H1 (cell line): ENCODE data around the gene MARCHF10.

Experiments used
- CEBPB ChIP-seq: IDR thresholded peaks from 2 replicates; pipeline ENCODE4 v1.6.1; 2012; ENCODE audit warnings: low read depth, low read length
- EZH2 ChIP-seq: fragments of 200-600 bp; sonication (generic); IDR thresholded peaks from 2 replicates; pipeline ENCODE4 v1.7.1; 2012; ENCODE audit warnings: low read depth, mild to moderate bottlenecking, moderate library complexity, low read length, inconsistent platforms; ENCODE audit not compliant: severe bottlenecking
- HDAC2 ChIP-seq, 2 experiments: fragments of 300-600 bp in 1 of 2; sonication (generic) in 1 of 2; IDR thresholded peaks; 2 replicates each; pipeline ENCODE4 v1.6.1; 2011 to 2012; ENCODE audit warnings: low read depth in 2 of 2, low read length in 2 of 2, mild to moderate bottlenecking in 2 of 2, moderate library complexity in 2 of 2, borderline replicate concordance in 1 of 2, inconsistent platforms in 1 of 2
- SP1 ChIP-seq: IDR thresholded peaks from 2 replicates; pipeline ENCODE4 v1.6.1; 2011; ENCODE audit warnings: low read depth, low read length
- TF ChIP-seq, protein P1 (sequence below): IDR thresholded peaks from 2 replicates; pipeline ENCODE4 v1.6.1; 2012; ENCODE audit warnings: inconsistent platforms

GRCh38 chr17:62819511-62820221 lies 11.6 kb upstream of the MARCHF10 start:
- TF ChIP-seq HDAC2 (IDR thresholded peaks at IDR 0.05; ENCODE audit: borderline replicate concordance in 1 of 2, low read depth in 2 of 2, low read length in 2 of 2) (no peak), EZH2 (no peak), SP1 (no peak), CEBPB (no peak)
- TF ChIP-seq, protein P1, sequence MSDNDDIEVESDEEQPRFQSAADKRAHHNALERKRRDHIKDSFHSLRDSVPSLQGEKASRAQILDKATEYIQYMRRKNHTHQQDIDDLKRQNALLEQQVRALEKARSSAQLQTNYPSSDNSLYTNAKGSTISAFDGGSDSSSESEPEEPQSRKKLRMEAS = no peak
